ENCODE measurements around the gene TDP2.

The TDP2 gene

DNA sequence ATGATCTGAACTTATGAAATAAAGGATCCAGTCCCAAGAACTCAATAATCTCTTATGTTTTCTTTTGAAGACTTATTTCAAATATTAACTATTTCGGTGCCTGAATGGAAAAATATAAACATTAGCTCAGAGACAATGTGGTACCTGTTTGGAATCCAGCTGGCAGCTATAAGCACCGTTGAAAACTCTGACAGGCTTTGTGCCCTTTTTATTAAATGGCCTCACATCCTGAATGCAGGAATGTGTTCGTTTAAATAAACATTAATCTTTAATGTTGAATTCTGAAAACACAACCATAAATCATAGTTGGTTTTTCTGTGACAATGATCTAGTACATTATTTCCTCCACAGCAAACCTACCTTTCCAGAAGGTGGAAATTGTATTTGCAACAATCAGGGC, 16.3 kb downstream of the TDP2 start:
- no peak for ATAC-seq
- TF ChIP-seq RARB (CRISPR knock-in tag; IDR thresholded peaks at IDR 0.05) (no peak), ZNF8 (CRISPR knock-in tag; IDR thresholded peaks at IDR 0.05) (no peak), ARNTL (CRISPR knock-in tag; IDR thresholded peaks at IDR 0.05; ENCODE audit: borderline replicate concordance, low read depth) (no peak)

DNA sequence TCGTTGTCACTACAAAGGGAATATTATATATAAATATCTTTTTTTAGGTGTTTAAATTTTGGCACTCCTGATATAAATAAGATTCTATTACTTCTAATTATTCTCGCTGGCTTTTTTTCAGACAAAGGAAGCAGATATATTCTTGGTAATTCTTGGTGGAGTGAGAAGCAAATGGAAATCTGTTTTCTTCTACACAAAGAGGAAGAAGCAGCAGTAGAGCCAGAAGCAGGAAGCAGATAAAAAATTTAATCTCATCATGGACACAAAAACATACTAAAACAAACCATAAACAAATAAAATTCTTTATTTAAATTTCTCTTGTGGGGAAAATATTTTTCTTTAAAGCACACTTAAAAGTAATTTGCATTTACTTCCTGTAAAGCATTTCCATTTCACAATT, 17.0 kb downstream of the TDP2 start:
- no peak for TF ChIP-seq TCF4 (CRISPR knock-in tag; IDR thresholded peaks at IDR 0.05; ENCODE audit: borderline replicate concordance)
- TF ChIP-seq, protein P1, sequence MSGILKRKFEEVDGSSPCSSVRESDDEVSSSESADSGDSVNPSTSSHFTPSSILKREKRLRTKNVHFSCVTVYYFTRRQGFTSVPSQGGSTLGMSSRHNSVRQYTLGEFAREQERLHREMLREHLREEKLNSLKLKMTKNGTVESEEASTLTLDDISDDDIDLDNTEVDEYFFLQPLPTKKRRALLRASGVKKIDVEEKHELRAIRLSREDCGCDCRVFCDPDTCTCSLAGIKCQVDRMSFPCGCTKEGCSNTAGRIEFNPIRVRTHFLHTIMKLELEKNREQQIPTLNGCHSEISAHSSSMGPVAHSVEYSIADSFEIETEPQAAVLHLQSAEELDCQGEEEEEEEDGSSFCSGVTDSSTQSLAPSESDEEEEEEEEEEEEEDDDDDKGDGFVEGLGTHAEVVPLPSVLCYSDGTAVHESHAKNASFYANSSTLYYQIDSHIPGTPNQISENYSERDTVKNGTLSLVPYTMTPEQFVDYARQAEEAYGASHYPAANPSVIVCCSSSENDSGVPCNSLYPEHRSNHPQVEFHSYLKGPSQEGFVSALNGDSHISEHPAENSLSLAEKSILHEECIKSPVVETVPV (CRISPR knock-in tag; IDR thresholded peaks at IDR 0.05) = no peak
- no peak for TF ChIP-seq ZNF70 (CRISPR knock-in tag; IDR thresholded peaks at IDR 0.05)
- TF ChIP-seq RARB (CRISPR knock-in tag; IDR thresholded peaks at IDR 0.05) = no peak
- no peak for TF ChIP-seq ZNF565 (CRISPR knock-in tag; conservative IDR thresholded peaks at IDR 0.05; ENCODE audit: low read depth)
- no peak for TF ChIP-seq ISL1 (CRISPR knock-in tag; IDR thresholded peaks at IDR 0.05)
- TF ChIP-seq TOX (CRISPR knock-in tag; IDR thresholded peaks at IDR 0.05; ENCODE audit: borderline replicate concordance) = no peak
- TF ChIP-seq BACH2 (CRISPR knock-in tag; IDR thresholded peaks at IDR 0.05; ENCODE audit: borderline replicate concordance) = no peak
- no peak for TF ChIP-seq OSR1 (CRISPR knock-in tag; IDR thresholded peaks at IDR 0.05)
- no peak for TF ChIP-seq ZNF8 (CRISPR knock-in tag; IDR thresholded peaks at IDR 0.05)
- TF ChIP-seq, protein P2, sequence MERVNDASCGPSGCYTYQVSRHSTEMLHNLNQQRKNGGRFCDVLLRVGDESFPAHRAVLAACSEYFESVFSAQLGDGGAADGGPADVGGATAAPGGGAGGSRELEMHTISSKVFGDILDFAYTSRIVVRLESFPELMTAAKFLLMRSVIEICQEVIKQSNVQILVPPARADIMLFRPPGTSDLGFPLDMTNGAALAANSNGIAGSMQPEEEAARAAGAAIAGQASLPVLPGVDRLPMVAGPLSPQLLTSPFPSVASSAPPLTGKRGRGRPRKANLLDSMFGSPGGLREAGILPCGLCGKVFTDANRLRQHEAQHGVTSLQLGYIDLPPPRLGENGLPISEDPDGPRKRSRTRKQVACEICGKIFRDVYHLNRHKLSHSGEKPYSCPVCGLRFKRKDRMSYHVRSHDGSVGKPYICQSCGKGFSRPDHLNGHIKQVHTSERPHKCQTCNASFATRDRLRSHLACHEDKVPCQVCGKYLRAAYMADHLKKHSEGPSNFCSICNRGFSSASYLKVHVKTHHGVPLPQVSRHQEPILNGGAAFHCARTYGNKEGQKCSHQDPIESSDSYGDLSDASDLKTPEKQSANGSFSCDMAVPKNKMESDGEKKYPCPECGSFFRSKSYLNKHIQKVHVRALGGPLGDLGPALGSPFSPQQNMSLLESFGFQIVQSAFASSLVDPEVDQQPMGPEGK (CRISPR knock-in tag; IDR thresholded peaks at IDR 0.05; ENCODE audit: borderline replicate concordance) = no peak
- no peak for TF ChIP-seq PPARA (CRISPR knock-in tag; IDR thresholded peaks at IDR 0.05; ENCODE audit: borderline replicate concordance)
- no peak for TF ChIP-seq ESRRG (CRISPR knock-in tag; IDR thresholded peaks at IDR 0.05)
- no peak for TF ChIP-seq SNAI2 (CRISPR knock-in tag; IDR thresholded peaks at IDR 0.05)
- TF ChIP-seq, protein P3, sequence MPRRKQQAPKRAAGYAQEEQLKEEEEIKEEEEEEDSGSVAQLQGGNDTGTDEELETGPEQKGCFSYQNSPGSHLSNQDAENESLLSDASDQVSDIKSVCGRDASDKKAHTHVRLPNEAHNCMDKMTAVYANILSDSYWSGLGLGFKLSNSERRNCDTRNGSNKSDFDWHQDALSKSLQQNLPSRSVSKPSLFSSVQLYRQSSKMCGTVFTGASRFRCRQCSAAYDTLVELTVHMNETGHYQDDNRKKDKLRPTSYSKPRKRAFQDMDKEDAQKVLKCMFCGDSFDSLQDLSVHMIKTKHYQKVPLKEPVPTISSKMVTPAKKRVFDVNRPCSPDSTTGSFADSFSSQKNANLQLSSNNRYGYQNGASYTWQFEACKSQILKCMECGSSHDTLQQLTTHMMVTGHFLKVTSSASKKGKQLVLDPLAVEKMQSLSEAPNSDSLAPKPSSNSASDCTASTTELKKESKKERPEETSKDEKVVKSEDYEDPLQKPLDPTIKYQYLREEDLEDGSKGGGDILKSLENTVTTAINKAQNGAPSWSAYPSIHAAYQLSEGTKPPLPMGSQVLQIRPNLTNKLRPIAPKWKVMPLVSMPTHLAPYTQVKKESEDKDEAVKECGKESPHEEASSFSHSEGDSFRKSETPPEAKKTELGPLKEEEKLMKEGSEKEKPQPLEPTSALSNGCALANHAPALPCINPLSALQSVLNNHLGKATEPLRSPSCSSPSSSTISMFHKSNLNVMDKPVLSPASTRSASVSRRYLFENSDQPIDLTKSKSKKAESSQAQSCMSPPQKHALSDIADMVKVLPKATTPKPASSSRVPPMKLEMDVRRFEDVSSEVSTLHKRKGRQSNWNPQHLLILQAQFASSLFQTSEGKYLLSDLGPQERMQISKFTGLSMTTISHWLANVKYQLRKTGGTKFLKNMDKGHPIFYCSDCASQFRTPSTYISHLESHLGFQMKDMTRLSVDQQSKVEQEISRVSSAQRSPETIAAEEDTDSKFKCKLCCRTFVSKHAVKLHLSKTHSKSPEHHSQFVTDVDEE (CRISPR knock-in tag; IDR thresholded peaks at IDR 0.05) = no peak
- no peak for TF ChIP-seq ZFP3 (CRISPR knock-in tag; IDR thresholded peaks at IDR 0.05)
- TF ChIP-seq, protein P4, sequence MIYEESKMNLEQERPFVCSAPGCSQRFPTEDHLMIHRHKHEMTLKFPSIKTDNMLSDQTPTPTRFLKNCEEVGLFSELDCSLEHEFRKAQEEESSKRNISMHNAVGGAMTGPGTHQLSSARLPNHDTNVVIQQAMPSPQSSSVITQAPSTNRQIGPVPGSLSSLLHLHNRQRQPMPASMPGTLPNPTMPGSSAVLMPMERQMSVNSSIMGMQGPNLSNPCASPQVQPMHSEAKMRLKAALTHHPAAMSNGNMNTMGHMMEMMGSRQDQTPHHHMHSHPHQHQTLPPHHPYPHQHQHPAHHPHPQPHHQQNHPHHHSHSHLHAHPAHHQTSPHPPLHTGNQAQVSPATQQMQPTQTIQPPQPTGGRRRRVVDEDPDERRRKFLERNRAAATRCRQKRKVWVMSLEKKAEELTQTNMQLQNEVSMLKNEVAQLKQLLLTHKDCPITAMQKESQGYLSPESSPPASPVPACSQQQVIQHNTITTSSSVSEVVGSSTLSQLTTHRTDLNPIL (CRISPR knock-in tag; IDR thresholded peaks at IDR 0.05; ENCODE audit: low read depth) = no peak
- TF ChIP-seq ARNTL (CRISPR knock-in tag; IDR thresholded peaks at IDR 0.05; ENCODE audit: borderline replicate concordance, low read depth) = no peak
- TF ChIP-seq ZFP30 (CRISPR knock-in tag; IDR thresholded peaks at IDR 0.05) = no peak
- ATAC-seq = no peak

DNA sequence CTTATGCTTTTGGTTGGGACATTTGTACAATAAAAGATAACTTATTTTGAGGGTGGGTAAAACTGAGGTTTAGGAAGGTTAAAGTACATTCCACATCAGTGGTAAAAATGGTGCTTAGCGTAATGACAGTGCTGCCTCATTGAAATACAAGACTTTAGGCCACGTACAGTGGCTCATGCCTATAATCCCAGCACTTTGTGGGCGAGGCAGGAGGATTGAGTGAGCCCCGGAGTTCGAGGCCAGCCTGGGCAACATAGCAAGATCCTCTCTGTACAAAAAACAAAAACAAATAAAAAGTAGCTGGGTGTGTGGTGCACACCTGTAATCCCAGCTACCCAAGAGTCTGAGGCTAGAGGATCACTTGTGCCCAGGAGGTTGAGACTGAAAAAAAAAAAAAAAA, 18.4 kb downstream of the TDP2 start:
- TF ChIP-seq ISL1 (CRISPR knock-in tag; IDR thresholded peaks at IDR 0.05) (no peak), ZNF565 (CRISPR knock-in tag; conservative IDR thresholded peaks at IDR 0.05; ENCODE audit: low read depth) (no peak), SNAI2 (CRISPR knock-in tag; IDR thresholded peaks at IDR 0.05) (no peak)

DNA sequence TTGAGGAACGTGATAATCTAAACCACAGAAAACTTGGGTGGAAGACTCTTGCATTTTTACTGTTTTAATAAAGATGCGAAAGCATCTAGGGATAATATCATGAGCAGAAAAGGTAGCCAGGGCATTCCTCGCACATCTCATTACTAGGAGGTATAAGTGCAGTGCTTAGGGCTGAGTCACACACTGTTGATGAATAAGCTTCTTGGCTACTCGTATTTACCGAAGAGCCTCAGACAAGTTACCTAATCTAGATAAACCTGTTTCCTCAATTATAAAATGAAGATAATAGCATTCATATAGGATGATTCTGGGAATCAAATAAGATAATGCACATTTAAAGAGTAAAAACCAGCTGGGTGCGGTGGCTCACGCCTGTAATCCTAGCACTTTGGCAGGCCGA, 19.9 kb downstream of the TDP2 start:
- no peak for ATAC-seq
- no peak for TF ChIP-seq CSDC2 (CRISPR knock-in tag; IDR thresholded peaks at IDR 0.05)
- TF ChIP-seq, protein P4 (CRISPR knock-in tag; IDR thresholded peaks at IDR 0.05; ENCODE audit: low read depth) = no peak
- TF ChIP-seq ZNF565 (CRISPR knock-in tag; conservative IDR thresholded peaks at IDR 0.05; ENCODE audit: low read depth) = no peak
- no peak for TF ChIP-seq ZNF70 (CRISPR knock-in tag; IDR thresholded peaks at IDR 0.05)
- no peak for TF ChIP-seq RARB (CRISPR knock-in tag; IDR thresholded peaks at IDR 0.05)
- no peak for TF ChIP-seq OSR1 (CRISPR knock-in tag; IDR thresholded peaks at IDR 0.05)
- no peak for TF ChIP-seq ZC3H10 (CRISPR knock-in tag; IDR thresholded peaks at IDR 0.05)
- no peak for TF ChIP-seq TCF4 (CRISPR knock-in tag; IDR thresholded peaks at IDR 0.05; ENCODE audit: borderline replicate concordance)
- no peak for TF ChIP-seq ARNTL (CRISPR knock-in tag; IDR thresholded peaks at IDR 0.05; ENCODE audit: borderline replicate concordance, low read depth)
- TF ChIP-seq ISL1 (CRISPR knock-in tag; IDR thresholded peaks at IDR 0.05) = no peak
- TF ChIP-seq, protein P5, sequence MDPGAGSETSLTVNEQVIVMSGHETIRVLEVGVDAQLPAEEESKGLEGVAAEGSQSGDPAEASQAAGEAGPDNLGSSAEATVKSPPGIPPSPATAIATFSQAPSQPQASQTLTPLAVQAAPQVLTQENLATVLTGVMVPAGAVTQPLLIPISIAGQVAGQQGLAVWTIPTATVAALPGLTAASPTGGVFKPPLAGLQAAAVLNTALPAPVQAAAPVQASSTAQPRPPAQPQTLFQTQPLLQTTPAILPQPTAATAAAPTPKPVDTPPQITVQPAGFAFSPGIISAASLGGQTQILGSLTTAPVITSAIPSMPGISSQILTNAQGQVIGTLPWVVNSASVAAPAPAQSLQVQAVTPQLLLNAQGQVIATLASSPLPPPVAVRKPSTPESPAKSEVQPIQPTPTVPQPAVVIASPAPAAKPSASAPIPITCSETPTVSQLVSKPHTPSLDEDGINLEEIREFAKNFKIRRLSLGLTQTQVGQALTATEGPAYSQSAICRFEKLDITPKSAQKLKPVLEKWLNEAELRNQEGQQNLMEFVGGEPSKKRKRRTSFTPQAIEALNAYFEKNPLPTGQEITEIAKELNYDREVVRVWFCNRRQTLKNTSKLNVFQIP (CRISPR knock-in tag; IDR thresholded peaks at IDR 0.05; ENCODE audit: borderline replicate concordance, low read depth) = no peak
- TF ChIP-seq, protein P1 (CRISPR knock-in tag; IDR thresholded peaks at IDR 0.05) = no peak
- no peak for TF ChIP-seq ZFP3 (CRISPR knock-in tag; IDR thresholded peaks at IDR 0.05)
- TF ChIP-seq BACH2 (CRISPR knock-in tag; IDR thresholded peaks at IDR 0.05; ENCODE audit: borderline replicate concordance) = no peak

More for the DNA sequence above, 18.4 kb downstream of the TDP2 start:
- no peak for ATAC-seq
